ENCODE data around the gene GHRL. TPM values are rescaled to one million over a fixed set of nuclear protein-coding genes. Genes with fewer than 3 reads are reported as not detected.
"Not testable (repeated sequence)": the region's sequence is repeated elsewhere in the genome, so short reads cannot be mapped to it uniquely, and the experiment has no call there.

Gene GHRL
- total RNA-seq, 1 experiment from 2014 or later, result not detected

- Mint-ChIP-seq H3K9me3 (ENCODE audit: unreplicated experiment) (no peaks in the 10 kb centered on the region), H3K27ac (ENCODE audit: unreplicated experiment) (no peak overlapping the region), H3K4me1 (ENCODE audit: low read depth, unreplicated experiment) (peaks cover 11% of the 10 kb centered on the region), H3K36me3 (ENCODE audit: insufficient read depth, unreplicated experiment) (peaks cover 72% of the 10 kb centered on the region), H3K27me3 (ENCODE audit: insufficient read depth, unreplicated experiment) (no peaks in the 10 kb centered on the region), H3K4me3 (ENCODE audit: unreplicated experiment) (no peak overlapping the region)
- TF ChIP-seq, protein P1, sequence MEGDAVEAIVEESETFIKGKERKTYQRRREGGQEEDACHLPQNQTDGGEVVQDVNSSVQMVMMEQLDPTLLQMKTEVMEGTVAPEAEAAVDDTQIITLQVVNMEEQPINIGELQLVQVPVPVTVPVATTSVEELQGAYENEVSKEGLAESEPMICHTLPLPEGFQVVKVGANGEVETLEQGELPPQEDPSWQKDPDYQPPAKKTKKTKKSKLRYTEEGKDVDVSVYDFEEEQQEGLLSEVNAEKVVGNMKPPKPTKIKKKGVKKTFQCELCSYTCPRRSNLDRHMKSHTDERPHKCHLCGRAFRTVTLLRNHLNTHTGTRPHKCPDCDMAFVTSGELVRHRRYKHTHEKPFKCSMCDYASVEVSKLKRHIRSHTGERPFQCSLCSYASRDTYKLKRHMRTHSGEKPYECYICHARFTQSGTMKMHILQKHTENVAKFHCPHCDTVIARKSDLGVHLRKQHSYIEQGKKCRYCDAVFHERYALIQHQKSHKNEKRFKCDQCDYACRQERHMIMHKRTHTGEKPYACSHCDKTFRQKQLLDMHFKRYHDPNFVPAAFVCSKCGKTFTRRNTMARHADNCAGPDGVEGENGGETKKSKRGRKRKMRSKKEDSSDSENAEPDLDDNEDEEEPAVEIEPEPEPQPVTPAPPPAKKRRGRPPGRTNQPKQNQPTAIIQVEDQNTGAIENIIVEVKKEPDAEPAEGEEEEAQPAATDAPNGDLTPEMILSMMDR (IDR thresholded peaks at IDR 0.05; ENCODE audit: insufficient read depth in 1 of 2, low read depth in 1 of 2, low read length in 1 of 2, severe bottlenecking in 1 of 2, unreplicated experiment in 1 of 2), result no peak
- BruUV-seq (replicated peaks), result no TSS peak
- intact Hi-C loops (cut with micrococcal nuclease; ENCODE audit: unreplicated experiment), result no loop called here
- no peaks in the 10 kb centered on the region for H3K4me1 ChIP-seq
- H3K36me3 ChIP-seq (ENCODE audit: control insufficient read depth, insufficient read depth, low read length), result no peaks in the 10 kb centered on the region
- no peaks in the 10 kb centered on the region for H3K27me3 ChIP-seq (replicated peaks; ENCODE audit: control insufficient read depth, insufficient read depth, low read length)
- no peak overlapping the region for H3K4me3 ChIP-seq (ENCODE audit: low read depth, low read length)
- POLR2A ChIA-PET, result no interaction called here
- DNase-seq, result no peak
- H3K9me3 ChIP-seq, result no peaks in the 10 kb centered on the region
- CTCF ChIA-PET, result no interaction called here
Observed at GRCh38 chr3:10269443-10269842, 23.3 kb downstream of the GHRL start.

- H3K4me1 ChIP-seq, result no peaks in the 10 kb centered on the region
- H3K27me3 Mint-ChIP-seq (ENCODE audit: insufficient read depth, unreplicated experiment), result no peaks in the 10 kb centered on the region
- no peaks in the 10 kb centered on the region for H3K27me3 ChIP-seq (replicated peaks; ENCODE audit: control insufficient read depth, insufficient read depth, low read length)
- intact Hi-C loops (cut with micrococcal nuclease; ENCODE audit: unreplicated experiment), result no loop called here
- no peaks in the 10 kb centered on the region for H3K9me3 Mint-ChIP-seq (ENCODE audit: unreplicated experiment)
- no TSS peak for BruUV-seq (replicated peaks)
- H3K36me3 Mint-ChIP-seq (ENCODE audit: insufficient read depth, unreplicated experiment), result peaks cover 77% of the 10 kb centered on the region
- H3K4me3 Mint-ChIP-seq (ENCODE audit: unreplicated experiment), result no peak overlapping the region
- DNase-seq, result no peak
- CTCF ChIA-PET, result no interaction called here
- TF ChIP-seq, protein P1 (IDR thresholded peaks at IDR 0.05; ENCODE audit: insufficient read depth in 1 of 2, low read depth in 1 of 2, low read length in 1 of 2, severe bottlenecking in 1 of 2, unreplicated experiment in 1 of 2), result no peak
- peaks cover 13% of the 10 kb centered on the region for H3K4me1 Mint-ChIP-seq (ENCODE audit: low read depth, unreplicated experiment)
- H3K9me3 ChIP-seq, result no peaks in the 10 kb centered on the region
- H3K4me3 ChIP-seq (ENCODE audit: low read depth, low read length), result no peak overlapping the region
- POLR2A ChIA-PET, result no interaction called here
- no peak overlapping the region for H3K27ac Mint-ChIP-seq (ENCODE audit: unreplicated experiment)
- H3K36me3 ChIP-seq (ENCODE audit: control insufficient read depth, insufficient read depth, low read length), result no peaks in the 10 kb centered on the region
Observed at GRCh38 chr3:10268930-10269329, 23.8 kb downstream of the GHRL start.

DNA sequence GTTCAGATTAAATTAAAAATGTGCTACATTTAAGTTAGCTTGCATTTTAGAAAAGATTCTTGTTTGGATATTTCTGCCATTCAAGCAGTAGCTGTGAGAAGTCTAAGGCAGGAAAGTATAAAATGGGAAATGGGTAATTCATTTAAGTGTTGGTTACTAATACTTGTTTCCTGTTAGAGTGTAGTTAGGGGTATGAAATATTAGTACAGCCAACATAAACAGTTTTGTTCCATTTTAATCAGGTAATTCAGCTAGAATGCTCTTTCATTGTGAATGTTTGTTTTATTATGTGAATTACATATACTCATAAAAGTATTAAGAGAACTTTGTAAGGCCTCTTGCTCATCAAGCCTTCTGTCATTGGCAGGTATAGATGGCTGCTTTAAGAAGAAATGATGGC, 24.6 kb downstream of the GHRL start:
- Mint-ChIP-seq H3K4me3 (ENCODE audit: unreplicated experiment) (no peak overlapping the region), H3K36me3 (ENCODE audit: insufficient read depth, unreplicated experiment) (peaks cover 84% of the 10 kb centered on the region), H3K27me3 (ENCODE audit: insufficient read depth, unreplicated experiment) (no peaks in the 10 kb centered on the region), H3K27ac (ENCODE audit: unreplicated experiment) (no peak overlapping the region), H3K9me3 (ENCODE audit: unreplicated experiment) (no peaks in the 10 kb centered on the region), H3K4me1 (ENCODE audit: low read depth, unreplicated experiment) (peaks cover 14% of the 10 kb centered on the region)
- H3K4me1 ChIP-seq, result no peaks in the 10 kb centered on the region
- H3K36me3 ChIP-seq (ENCODE audit: control insufficient read depth, insufficient read depth, low read length), result no peaks in the 10 kb centered on the region
- no peaks in the 10 kb centered on the region for H3K27me3 ChIP-seq (replicated peaks; ENCODE audit: control insufficient read depth, insufficient read depth, low read length)
- DNase-seq, result no peak
- no peak overlapping the region for H3K4me3 ChIP-seq (ENCODE audit: low read depth, low read length)
- POLR2A ChIA-PET, result no interaction called here
- no peaks in the 10 kb centered on the region for H3K9me3 ChIP-seq
- CTCF ChIA-PET, result no interaction called here
- TF ChIP-seq, protein P1 (IDR thresholded peaks at IDR 0.05; ENCODE audit: insufficient read depth in 1 of 2, low read depth in 1 of 2, low read length in 1 of 2, severe bottlenecking in 1 of 2, unreplicated experiment in 1 of 2), result no peak
- BruUV-seq (replicated peaks), result no TSS peak
- intact Hi-C loops (cut with micrococcal nuclease; ENCODE audit: unreplicated experiment), result no loop called here

- H3K27me3 ChIP-seq (replicated peaks; ENCODE audit: control insufficient read depth, insufficient read depth, low read length); CTCF ChIA-PET; H3K4me3 ChIP-seq (ENCODE audit: low read depth, low read length); H3K27ac Mint-ChIP-seq (ENCODE audit: unreplicated experiment); H3K4me1 ChIP-seq; DNase-seq; H3K9me3 Mint-ChIP-seq (ENCODE audit: unreplicated experiment); intact Hi-C loops (cut with micrococcal nuclease; ENCODE audit: unreplicated experiment); H3K36me3 ChIP-seq (ENCODE audit: control insufficient read depth, insufficient read depth, low read length); BruUV-seq (replicated peaks); H3K27me3 Mint-ChIP-seq (ENCODE audit: insufficient read depth, unreplicated experiment); H3K4me3 Mint-ChIP-seq (ENCODE audit: unreplicated experiment); H3K9me3 ChIP-seq: not testable (repeated sequence)
- H3K36me3 Mint-ChIP-seq (ENCODE audit: insufficient read depth, unreplicated experiment), result peaks cover 82% of the 10 kb centered on the region
- H3K4me1 Mint-ChIP-seq (ENCODE audit: low read depth, unreplicated experiment), result peaks cover 10% of the 10 kb centered on the region
- POLR2A ChIA-PET, result interaction anchor here (0.6 kb wide), 1 partner anchor 30 kb away, joined by 3 read pairs; no protein-coding TSS in a partner anchor
Observed at GRCh38 chr3:10266936-10267335, 25.8 kb downstream of the GHRL start.

Data from Caco-2 (cell line).